ENCODE results near the gene FKBP1A. TPM values are rescaled to one million over a fixed set of nuclear protein-coding genes. Genes with fewer than 3 reads are reported as not detected.

Gene FKBP1A
- total RNA-seq, 2 experiments from 2014 or later = 265 to 316 TPM

DNA sequence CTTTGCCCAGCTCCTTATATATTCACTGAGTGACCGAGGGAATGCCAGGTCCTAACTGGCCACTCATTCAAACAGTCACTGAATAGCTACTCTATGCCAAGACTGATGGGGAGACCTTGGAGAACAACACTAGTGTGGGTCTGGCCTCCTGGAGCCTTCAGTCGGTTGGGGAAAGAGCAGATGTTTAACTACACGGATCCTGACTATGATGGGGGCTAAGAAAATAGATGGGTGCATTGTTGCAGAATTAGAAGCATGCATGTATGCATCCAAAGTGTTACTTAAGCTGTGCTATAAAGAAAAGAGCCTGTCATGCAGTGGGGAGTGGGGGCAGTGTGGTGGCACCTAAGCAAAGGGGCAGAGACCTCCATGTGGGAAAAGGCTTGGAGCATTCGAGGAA lies 6.5 kb downstream of the FKBP1A start:
- POLR2A ChIA-PET = interaction anchor here (0.5 to 1.2 kb wide), 2 partner anchors 9 to 144 kb away, joined by 3 to 4 read pairs; no protein-coding TSS in a partner anchor
- CTCF ChIA-PET = interaction anchor here (0.6 to 0.7 kb wide), 2 partner anchors 72 to 408 kb away, joined by 3 to 4 read pairs; no protein-coding TSS in a partner anchor
- Mint-ChIP-seq H3K4me3 (no peak overlapping the region), H3K27me3 (no peaks in the 10 kb centered on the region), H3K27ac (peak overlapping the region; percentile 37), H3K4me1 (peaks cover 91% of the 10 kb centered on the region), H3K36me3 (ENCODE audit: low read depth) (peaks cover 52% of the 10 kb centered on the region), H3K9me3 (ENCODE audit: low read depth) (no peaks in the 10 kb centered on the region)
- ATAC-seq (no peak), DNase-seq (no peak)
- intact Hi-C loops (cut with DNase I, micrococcal nuclease) = no loop called here

- ChIA-PET CTCF (interaction anchor here (0.6 to 2.6 kb wide), 3 partner anchors 8 to 381 kb away, joined by 3 to 11 read pairs (median 3); no protein-coding TSS in a partner anchor), POLR2A (interaction anchor here (0.5 to 0.7 kb wide), 3 partner anchors 29 to 262 kb away, joined by 3 to 4 read pairs (median 3); no protein-coding TSS in a partner anchor)
- ATAC-seq (no peak), DNase-seq (no peak)
- no peak overlapping the region for H3K27ac Mint-ChIP-seq
- H3K36me3 Mint-ChIP-seq (ENCODE audit: low read depth) = peaks cover 48% of the 10 kb centered on the region
- H3K9me3 Mint-ChIP-seq (ENCODE audit: low read depth) = no peaks in the 10 kb centered on the region
- H3K4me1 Mint-ChIP-seq = peaks cover 93% of the 10 kb centered on the region
- H3K4me3 Mint-ChIP-seq = no peak overlapping the region
- intact Hi-C loops (cut with DNase I, micrococcal nuclease) = no loop called here
- H3K27me3 Mint-ChIP-seq = no peaks in the 10 kb centered on the region
Measured at GRCh38 chr20:1383623-1384404, 9.0 kb downstream of the FKBP1A start.

DNA sequence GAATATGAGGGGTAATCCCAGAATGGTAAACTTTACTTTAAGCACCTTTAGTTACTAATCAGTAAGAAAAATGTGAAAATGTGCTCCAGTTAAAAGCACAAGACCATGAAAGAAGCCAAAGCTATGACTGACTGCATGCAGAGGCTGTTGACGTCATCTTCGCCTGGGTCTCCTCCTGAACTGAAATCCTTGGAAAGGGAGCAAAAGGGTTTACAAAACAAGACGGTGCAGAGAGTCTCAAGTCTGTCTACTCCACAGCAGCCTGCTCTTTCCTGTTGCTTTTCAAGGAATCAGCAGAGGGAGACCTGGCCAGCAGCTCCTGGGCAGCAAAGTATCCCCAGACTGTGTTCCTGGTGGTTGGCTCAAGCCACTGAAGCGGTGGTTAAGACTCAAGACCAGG lies 10.2 kb downstream of the FKBP1A start:
- DNase-seq = no peak
- Mint-ChIP-seq H3K4me1 (peaks cover 94% of the 10 kb centered on the region), H3K9me3 (ENCODE audit: low read depth) (no peaks in the 10 kb centered on the region), H3K27ac (no peak overlapping the region), H3K27me3 (no peaks in the 10 kb centered on the region), H3K36me3 (ENCODE audit: low read depth) (peaks cover 49% of the 10 kb centered on the region), H3K4me3 (no peak overlapping the region)
- ChIA-PET CTCF (interaction anchor here (0.9 to 2.6 kb wide), 5 partner anchors 8 to 70 kb away, joined by 3 to 11 read pairs (median 4); no protein-coding TSS in a partner anchor), POLR2A (interaction anchor here (1.7 kb wide), 1 partner anchor 8 kb away, joined by 9 read pairs; no protein-coding TSS in a partner anchor)
- intact Hi-C loops (cut with DNase I, micrococcal nuclease) = no loop called here
- ATAC-seq = no peak

DNA sequence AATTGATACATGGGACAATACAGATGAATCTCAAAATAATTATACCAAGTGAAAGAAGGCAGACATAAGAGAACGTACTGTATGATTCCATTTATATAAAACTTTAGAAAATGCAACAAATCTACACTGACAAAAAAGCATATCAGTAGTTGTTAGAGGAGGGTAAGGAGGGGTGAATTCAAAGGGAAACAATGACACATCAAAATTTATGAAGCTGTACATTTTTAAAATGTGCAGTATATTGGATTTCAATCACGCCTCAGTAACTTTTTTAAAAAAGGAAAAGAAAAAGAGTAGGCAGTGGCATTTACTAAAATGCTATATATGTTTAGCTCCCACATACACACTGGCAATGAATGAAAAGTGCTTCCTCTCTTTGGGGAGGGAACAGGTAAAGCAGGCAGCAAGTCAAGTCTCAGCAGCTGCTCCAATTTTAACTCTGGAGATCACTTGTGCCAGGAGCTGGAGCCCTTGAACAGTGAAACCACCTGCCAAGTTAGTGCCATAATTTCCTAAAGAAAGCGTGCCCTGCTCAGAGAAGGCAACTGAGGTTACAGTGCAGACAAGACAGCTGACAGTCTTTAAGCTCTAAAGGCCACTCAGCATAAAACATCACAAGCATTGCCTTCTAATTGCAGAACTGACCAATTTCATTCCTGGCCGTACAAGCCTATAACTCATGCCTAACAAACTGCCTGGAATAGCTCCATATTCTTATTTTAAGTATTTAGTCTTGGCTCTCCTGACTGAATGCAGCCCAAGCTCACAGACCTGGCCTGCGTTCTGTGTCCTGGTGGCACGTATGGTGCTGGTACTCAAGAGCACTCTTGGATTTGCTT lies 10.9 kb downstream of the FKBP1A start:
- Mint-ChIP-seq H3K27me3 (no peaks in the 10 kb centered on the region), H3K4me3 (no peak overlapping the region), H3K27ac (peak overlapping the region; percentile 33), H3K4me1 (peaks cover 95% of the 10 kb centered on the region), H3K9me3 (ENCODE audit: low read depth) (no peaks in the 10 kb centered on the region), H3K36me3 (ENCODE audit: low read depth) (peaks cover 50% of the 10 kb centered on the region)
- intact Hi-C loops (cut with DNase I, micrococcal nuclease) = no loop called here
- CTCF ChIA-PET = interaction anchor here (0.5 to 2.6 kb wide), 7 partner anchors 9 to 81 kb away, joined by 3 to 11 read pairs (median 3); no protein-coding TSS in a partner anchor
- POLR2A ChIA-PET = interaction anchor here (1.7 kb wide), 1 partner anchor 9 kb away, joined by 9 read pairs; no protein-coding TSS in a partner anchor
- DNase-seq (no peak), ATAC-seq (no peak)

DNA sequence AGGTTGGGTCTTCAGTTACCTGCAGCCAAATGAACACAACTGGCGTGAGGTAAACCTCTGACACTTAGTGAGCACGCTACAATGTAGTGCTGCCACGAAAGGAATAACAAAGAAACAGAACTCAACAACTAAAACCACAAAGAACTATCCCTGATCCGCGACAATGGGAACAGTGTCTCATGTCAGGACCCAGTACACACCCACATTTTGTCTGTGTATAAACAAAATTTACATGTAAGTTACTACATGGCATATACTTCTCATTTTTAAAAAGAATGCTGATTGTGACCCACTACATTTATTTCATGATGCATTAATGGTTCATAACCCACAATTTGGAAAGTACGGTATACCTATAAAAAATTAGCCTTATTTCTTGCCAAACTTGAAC lies 14.1 kb downstream of the FKBP1A start:
- Mint-ChIP-seq H3K4me3 (no peak overlapping the region), H3K27me3 (no peaks in the 10 kb centered on the region), H3K27ac (peak overlapping the region; percentile 88), H3K4me1 (peaks cover 86% of the 10 kb centered on the region), H3K36me3 (ENCODE audit: low read depth) (peaks cover 59% of the 10 kb centered on the region), H3K9me3 (ENCODE audit: low read depth) (no peaks in the 10 kb centered on the region)
- ChIA-PET POLR2A (no interaction called here), CTCF (interaction anchor here (1.0 kb wide), 1 partner anchor 57 kb away, joined by 3 read pairs; no protein-coding TSS in a partner anchor)
- intact Hi-C loops (cut with DNase I, micrococcal nuclease) = no loop called here
- DNase-seq (no peak), ATAC-seq (no peak)

- Mint-ChIP-seq H3K4me3 (no peak overlapping the region), H3K27ac (peak overlapping the region; percentile 88), H3K27me3 (no peaks in the 10 kb centered on the region), H3K4me1 (peaks cover 84% of the 10 kb centered on the region), H3K9me3 (ENCODE audit: low read depth) (no peaks in the 10 kb centered on the region), H3K36me3 (ENCODE audit: low read depth) (peaks cover 61% of the 10 kb centered on the region)
- ChIA-PET POLR2A (interaction anchor here (0.8 to 1.0 kb wide), 2 partner anchors 9 to 10 kb away, joined by 3 to 4 read pairs; no protein-coding TSS in a partner anchor), CTCF (interaction anchor here (0.7 to 1.4 kb wide), 4 partner anchors 14 to 1787 kb away, joined by 3 to 5 read pairs (median 4); no protein-coding TSS in a partner anchor)
- intact Hi-C loops (cut with DNase I, micrococcal nuclease) = loop anchor here (1.0 to 2.0 kb wide), 4 partner anchors 13 to 53 kb away; partner anchors contain the start of gene FKBP1A (in 1 of the 2)
- ATAC-seq (peak; percentile 33), DNase-seq (peak; percentile 50)
Measured at GRCh38 chr20:1377984-1378734, 14.7 kb downstream of the FKBP1A start.

DNA sequence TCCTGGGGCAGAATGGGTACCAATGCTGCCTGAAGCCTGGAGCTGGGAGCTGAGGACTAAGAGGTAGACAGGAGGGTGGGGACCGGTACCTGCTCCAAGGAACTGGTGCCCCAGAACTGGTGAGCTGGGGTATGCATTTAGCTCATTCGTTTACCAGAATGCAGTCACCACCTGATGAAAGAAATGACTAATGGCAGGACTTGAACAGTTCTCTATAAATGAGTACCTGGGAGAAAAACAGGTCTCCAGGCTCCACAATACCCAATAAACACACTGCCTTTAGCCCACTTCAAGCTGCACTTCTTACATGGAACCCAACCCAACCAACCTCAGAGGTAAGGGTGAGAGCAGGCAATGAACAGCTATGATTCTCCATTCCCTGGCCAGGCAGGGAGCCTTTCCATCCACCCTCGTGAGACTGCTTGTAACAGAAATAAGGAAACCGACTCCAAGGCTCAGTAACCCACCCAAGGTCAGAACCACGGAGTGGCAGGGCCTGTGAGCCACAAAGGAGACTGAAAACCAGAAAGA lies 15.4 kb downstream of the FKBP1A start:
- H3K4me1 Mint-ChIP-seq = peaks cover 76% of the 10 kb centered on the region
- no peaks in the 10 kb centered on the region for H3K27me3 Mint-ChIP-seq
- ChIA-PET POLR2A (interaction anchor here (0.8 to 1.0 kb wide), 3 partner anchors 9 to 14 kb away, joined by 3 to 7 read pairs (median 4); no protein-coding TSS in a partner anchor), CTCF (interaction anchor here (0.6 to 1.4 kb wide), 7 partner anchors 12 to 1788 kb away, joined by 3 to 5 read pairs (median 4); no protein-coding TSS in a partner anchor)
- H3K36me3 Mint-ChIP-seq (ENCODE audit: low read depth) = peaks cover 61% of the 10 kb centered on the region
- DNase-seq = peak; percentile 59
- H3K27ac Mint-ChIP-seq = peak overlapping the region; percentile 88
- intact Hi-C loops (cut with DNase I, micrococcal nuclease) = loop anchor here (1.0 to 2.0 kb wide), 4 partner anchors 13 to 52 kb away; partner anchors contain the start of gene FKBP1A (in 1 of the 2)
- H3K9me3 Mint-ChIP-seq (ENCODE audit: low read depth) = no peaks in the 10 kb centered on the region
- peak; percentile 87 for ATAC-seq
- peak overlapping the region; percentile 27 for H3K4me3 Mint-ChIP-seq

DNA sequence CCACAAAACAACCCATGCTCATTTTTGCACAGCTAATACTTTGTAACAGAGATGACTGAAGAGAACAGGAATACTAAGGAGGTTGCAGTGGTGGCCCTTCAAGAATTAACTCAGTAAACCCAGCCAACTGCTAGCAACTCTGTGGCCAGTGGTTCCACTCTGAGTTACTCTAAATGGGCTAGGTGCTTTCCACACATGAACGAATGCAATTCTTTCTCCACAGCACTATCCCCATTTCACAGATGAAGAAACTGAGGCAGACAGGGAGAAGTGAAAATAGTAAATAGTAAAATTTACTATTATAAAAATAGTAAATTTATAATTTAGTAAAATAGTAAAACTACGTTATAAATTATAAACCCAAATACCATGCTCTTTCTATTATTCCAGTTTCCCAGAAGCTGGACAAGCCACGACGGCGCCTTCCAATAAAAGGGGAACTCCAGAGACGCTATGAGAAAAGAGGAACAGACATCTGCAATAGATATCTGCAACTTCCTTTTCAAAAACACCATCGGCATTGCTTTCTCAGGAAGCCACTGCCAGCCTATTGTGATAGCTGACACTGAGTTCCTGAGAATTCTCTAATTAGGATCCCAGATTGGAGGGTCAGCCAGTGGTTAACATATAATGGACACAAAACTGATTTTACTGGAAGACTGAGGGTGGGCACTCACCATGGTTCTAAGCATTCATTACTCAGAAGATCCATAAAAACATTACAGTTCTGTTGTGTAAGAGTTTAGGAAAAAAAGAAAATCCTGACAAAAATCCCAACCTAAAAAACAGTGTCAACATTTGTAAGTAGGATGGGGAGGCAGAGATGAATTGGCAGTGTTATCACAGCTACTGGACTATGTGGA lies 16.2 kb downstream of the FKBP1A start:
- DNase-seq (no peak), ATAC-seq (no peak)
- Mint-ChIP-seq H3K9me3 (ENCODE audit: low read depth) (no peaks in the 10 kb centered on the region), H3K27me3 (no peaks in the 10 kb centered on the region), H3K4me3 (peak overlapping the region; percentile 27), H3K27ac (peak overlapping the region; percentile 88), H3K4me1 (peaks cover 68% of the 10 kb centered on the region), H3K36me3 (ENCODE audit: low read depth) (peaks cover 69% of the 10 kb centered on the region)
- intact Hi-C loops (cut with DNase I, micrococcal nuclease) = loop anchor here (1.0 to 2.0 kb wide), 4 partner anchors 14 to 51 kb away; partner anchors contain the start of gene FKBP1A (in 1 of the 2)
- ChIA-PET CTCF (interaction anchor here (0.9 to 1.4 kb wide), 5 partner anchors 11 to 64 kb away, joined by 3 to 5 read pairs (median 4); no protein-coding TSS in a partner anchor), POLR2A (interaction anchor here (1.0 kb wide), 1 partner anchor 15 kb away, joined by 7 read pairs; no protein-coding TSS in a partner anchor)

DNA sequence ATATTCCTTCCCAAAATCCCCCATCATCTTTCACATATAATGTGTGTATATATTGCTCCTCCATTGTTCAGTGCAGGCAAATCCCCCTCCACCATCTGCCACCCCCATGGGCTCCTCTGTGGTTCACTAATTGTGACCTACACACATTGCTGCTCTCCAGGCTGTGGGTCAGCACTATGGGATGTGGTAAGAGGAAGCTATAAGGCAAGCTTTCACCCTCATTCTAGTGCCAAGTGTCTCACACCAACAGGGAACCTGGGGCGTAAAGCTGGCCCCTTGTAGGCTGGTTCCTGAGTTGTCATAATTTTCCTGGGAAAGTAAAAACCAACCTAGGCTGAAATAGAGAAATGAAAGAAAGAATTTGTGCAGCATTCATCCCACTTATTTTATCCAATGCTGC lies 16.8 kb downstream of the FKBP1A start:
- Mint-ChIP-seq H3K4me1 (peaks cover 62% of the 10 kb centered on the region), H3K4me3 (no peak overlapping the region), H3K36me3 (ENCODE audit: low read depth) (peaks cover 75% of the 10 kb centered on the region), H3K27me3 (no peaks in the 10 kb centered on the region), H3K9me3 (ENCODE audit: low read depth) (no peaks in the 10 kb centered on the region), H3K27ac (peak overlapping the region; percentile 75)
- POLR2A ChIA-PET = no interaction called here
- no peak for ATAC-seq
- CTCF ChIA-PET = no interaction called here
- intact Hi-C loops (cut with DNase I, micrococcal nuclease) = loop anchor here in 1 of 2 experiments (2.0 kb wide), 1 partner anchor 15 kb away; no protein-coding TSS in a partner anchor
- DNase-seq = no peak

Data from activated CD4-positive, alpha-beta T cell treated with anti-CD3 and anti-CD28 coated beads for 36 hours (primary cell).